WTC11 (cell line): ENCODE results near the gene DMAC1. TPM values are rescaled to one million over a fixed set of nuclear protein-coding genes. Genes with fewer than 3 reads are reported as not detected.

Experiments
- ATAC-seq: fragments of 200-7000 bp; cut with Tn5 transposase; 2 replicates; pipeline ENCODE4 v1.10.0; 2021; ENCODE audit warnings: mild to moderate bottlenecking, moderate library complexity
- CTCF ChIA-PET: fragments of 300-600 bp; sonication (Branson Sonifier 250); formaldehyde crosslinking; loops from one replicate; lab custom pipeline; 2021; ENCODE audit warnings: antibody characterized with exemption; lab: Charles Lee
- POLR2A ChIA-PET: fragments of 350-600 bp; sonication (Branson Sonifier 250); formaldehyde crosslinking; loops from one replicate; lab custom pipeline; 2021; ENCODE audit warnings: antibody characterized with exemption; lab: Charles Lee
- DNase-seq: peaks from one replicate; pipeline ENCODE4 v3.0.0; 2021; ENCODE audit warnings: low spot score
- H3K27ac Mint-ChIP-seq: 2 replicates; pipeline ENCODE4 v1.8.0; 2021; ENCODE audit warnings: mixed read lengths
- H3K27me3 Mint-ChIP-seq: 2 replicates; pipeline ENCODE4 v1.8.0; 2021; ENCODE audit warnings: low read depth, mild to moderate bottlenecking, moderate library complexity, mixed read lengths
- H3K36me3 Mint-ChIP-seq: 2 replicates; pipeline ENCODE4 v1.8.0; 2021; ENCODE audit warnings: mixed read lengths
- H3K4me1 Mint-ChIP-seq: 2 replicates; pipeline ENCODE4 v1.8.0; 2022; ENCODE audit warnings: mixed read lengths
- H3K4me3 Mint-ChIP-seq: 2 replicates; pipeline ENCODE4 v1.8.0; 2021; ENCODE audit warnings: mild to moderate bottlenecking, moderate library complexity, mixed read lengths
- H3K9me3 Mint-ChIP-seq: 2 replicates; pipeline ENCODE4 v1.8.0; 2021; ENCODE audit warnings: mixed read lengths
- CTCF ChIP-seq: fragments of 200-600 bp; IDR thresholded peaks from 2 replicates; pipeline ENCODE4 v1.8.0; 2022; ENCODE audit warnings: antibody characterized with exemption
- E2F1 ChIP-seq: sonication (generic); formaldehyde crosslinking; IDR thresholded peaks from 2 replicates; pipeline ENCODE4 v1.8.0; 2022; ENCODE audit warnings: mild to moderate bottlenecking, missing genetic modification reagents
- FOXK1 ChIP-seq: sonication (generic); formaldehyde crosslinking; IDR thresholded peaks from 2 replicates; pipeline ENCODE4 v1.8.0; 2022; ENCODE audit warnings: mild to moderate bottlenecking, moderate library complexity, missing genetic modification reagents
- JAZF1 ChIP-seq: fragments of 250-450 bp; sonication (Bioruptor Pico); IDR thresholded peaks from 2 replicates; pipeline ENCODE4 v1.9.0; 2021; ENCODE audit warnings: moderate library complexity, mild to moderate bottlenecking, inconsistent platforms
- MLX ChIP-seq: sonication (generic); formaldehyde crosslinking; IDR thresholded peaks from 2 replicates; pipeline ENCODE4 v1.8.1; 2023; ENCODE audit warnings: mild to moderate bottlenecking, missing genetic modification reagents, moderate library complexity
- NFATC4 ChIP-seq: fragments of 250-450 bp; sonication (Bioruptor Pico); IDR thresholded peaks from 2 replicates; pipeline ENCODE4 v1.9.0; 2021; ENCODE audit warnings: mild to moderate bottlenecking
- NR1H2 ChIP-seq: sonication (generic); formaldehyde crosslinking; IDR thresholded peaks from 2 replicates; pipeline ENCODE4 v1.9.0; 2021; ENCODE audit warnings: mild to moderate bottlenecking, moderate library complexity, missing genetic modification reagents
- NR3C1 ChIP-seq: sonication (generic); formaldehyde crosslinking; conservative IDR thresholded peaks from 2 replicates; pipeline ENCODE4 v1.8.1; 2023; ENCODE audit warnings: low read depth, mild to moderate bottlenecking, missing genetic modification reagents
- TCF7 ChIP-seq: sonication (generic); formaldehyde crosslinking; IDR thresholded peaks from 2 replicates; pipeline ENCODE4 v1.8.0; 2022; ENCODE audit warnings: mild to moderate bottlenecking, low read depth, missing genetic modification reagents, moderate library complexity
- ZNF138 ChIP-seq: sonication (generic); formaldehyde crosslinking; conservative IDR thresholded peaks from 2 replicates; pipeline ENCODE4 v1.8.1; 2022; ENCODE audit warnings: mild to moderate bottlenecking, moderate library complexity, missing genetic modification reagents
- ZNF263 ChIP-seq: sonication (generic); formaldehyde crosslinking; IDR thresholded peaks from 2 replicates; pipeline ENCODE4 v1.8.1; 2022; ENCODE audit warnings: low read depth, mild to moderate bottlenecking, moderate library complexity, missing genetic modification reagents
- ZNF317 ChIP-seq: sonication (generic); formaldehyde crosslinking; IDR thresholded peaks from 2 replicates; pipeline ENCODE4 v1.8.1; 2023; ENCODE audit warnings: low read depth, mild to moderate bottlenecking, moderate library complexity, missing genetic modification reagents, borderline replicate concordance
- ZNF416 ChIP-seq: fragments of 250-450 bp; sonication (Bioruptor Pico); IDR thresholded peaks from 2 replicates; pipeline ENCODE4 v1.9.0; 2021; ENCODE audit warnings: mild to moderate bottlenecking, inconsistent platforms
- ZNF671 ChIP-seq: fragments of 250-450 bp; sonication (Bioruptor Pico); IDR thresholded peaks from 2 replicates; pipeline ENCODE4 v1.8.0; 2021; ENCODE audit warnings: mild to moderate bottlenecking
- total RNA-seq: library from RNA; stranded (reverse); gene quantifications from 3 replicates; pipeline ENCODE4 v1.2.3, GENCODE V29; 2021
- TF ChIP-seq, protein P1 (sequence below): fragments of 250-450 bp; sonication (Bioruptor Pico); IDR thresholded peaks from 2 replicates; pipeline ENCODE4 v2.1.2; 2022; ENCODE audit warnings: mild to moderate bottlenecking, moderate library complexity
- TF ChIP-seq, protein P2 (sequence below): sonication (generic); formaldehyde crosslinking; IDR thresholded peaks from 2 replicates; pipeline ENCODE4 v1.8.0; 2022; ENCODE audit warnings: mild to moderate bottlenecking, missing genetic modification reagents
- TF ChIP-seq, protein P3 (sequence below): fragments of 250-450 bp; sonication (Bioruptor Pico); IDR thresholded peaks from 2 replicates; pipeline ENCODE4 v1.9.0; 2021; ENCODE audit warnings: mild to moderate bottlenecking, borderline replicate concordance
- TF ChIP-seq, protein P4 (sequence below): sonication (generic); formaldehyde crosslinking; IDR thresholded peaks from 2 replicates; pipeline ENCODE4 v1.8.1; 2023; ENCODE audit warnings: mild to moderate bottlenecking, missing genetic modification reagents, borderline replicate concordance

DMAC1 gene
- total RNA-seq, 1 experiment from 2014 or later = 71.2 TPM

GRCh38 chr9:7762600-7762999 lies 37.0 kb downstream of the DMAC1 start:
- ChIA-PET POLR2A (no interaction called here), CTCF (no interaction called here)
- ATAC-seq (no peak), DNase-seq (no peak)
- Mint-ChIP-seq H3K36me3 (peaks cover 5% of the 10 kb centered on the region; the same call in 1 of the 2 replicates), H3K4me3 (no peak overlapping the region), H3K4me1 (no peaks in the 10 kb centered on the region), H3K9me3 (peaks cover 21% of the 10 kb centered on the region), H3K27ac (no peak overlapping the region), H3K27me3 (no peaks in the 10 kb centered on the region)
- TF ChIP-seq ZNF263 (no peak), MLX (CRISPR knock-in tag) (no peak), JAZF1 (no peak), CTCF (no peak), FOXK1 (CRISPR knock-in tag) (no peak), NR1H2 (CRISPR knock-in tag) (no peak), ZNF416 (CRISPR knock-in tag) (no peak), NR3C1 (CRISPR knock-in tag) (no peak)
- TF ChIP-seq, protein P1, sequence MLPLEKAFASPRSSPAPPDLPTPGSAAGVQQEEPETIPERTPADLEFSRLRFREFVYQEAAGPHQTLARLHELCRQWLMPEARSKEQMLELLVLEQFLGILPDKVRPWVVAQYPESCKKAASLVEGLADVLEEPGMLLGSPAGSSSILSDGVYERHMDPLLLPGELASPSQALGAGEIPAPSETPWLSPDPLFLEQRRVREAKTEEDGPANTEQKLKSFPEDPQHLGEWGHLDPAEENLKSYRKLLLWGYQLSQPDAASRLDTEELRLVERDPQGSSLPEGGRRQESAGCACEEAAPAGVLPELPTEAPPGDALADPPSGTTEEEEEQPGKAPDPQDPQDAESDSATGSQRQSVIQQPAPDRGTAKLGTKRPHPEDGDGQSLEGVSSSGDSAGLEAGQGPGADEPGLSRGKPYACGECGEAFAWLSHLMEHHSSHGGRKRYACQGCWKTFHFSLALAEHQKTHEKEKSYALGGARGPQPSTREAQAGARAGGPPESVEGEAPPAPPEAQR (CRISPR knock-in tag) = no peak

DNA sequence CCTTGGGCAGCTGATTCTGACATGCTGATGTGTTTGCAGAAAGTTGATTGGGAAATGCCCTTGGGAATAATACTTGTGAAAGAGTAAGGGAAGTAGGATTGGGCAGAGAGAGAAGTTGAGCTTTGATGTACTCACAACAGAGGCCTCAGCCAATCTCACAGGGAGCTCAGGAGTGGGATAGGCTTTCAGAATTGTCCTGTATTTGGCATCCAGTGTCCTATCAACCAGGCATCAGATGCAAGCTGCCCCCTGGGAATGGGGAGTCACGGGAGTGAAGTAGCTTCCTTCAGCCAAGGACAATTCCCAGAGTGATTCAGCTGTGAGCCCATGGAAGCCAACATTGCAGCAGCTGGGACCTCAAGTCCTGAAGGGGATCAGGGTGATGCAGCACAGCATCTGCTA lies 39.6 kb downstream of the DMAC1 start:
- Mint-ChIP-seq H3K36me3 (peaks cover 4% of the 10 kb centered on the region; the same call in 1 of the 2 replicates), H3K27ac (no peak overlapping the region), H3K27me3 (no peaks in the 10 kb centered on the region), H3K9me3 (peaks cover 9% of the 10 kb centered on the region), H3K4me3 (no peak overlapping the region), H3K4me1 (peaks cover 5% of the 10 kb centered on the region)
- POLR2A ChIA-PET = no interaction called here
- DNase-seq (no peak), ATAC-seq (no peak)
- CTCF ChIA-PET = no interaction called here
- TF ChIP-seq ZNF317 (CRISPR knock-in tag) = no peak
- TF ChIP-seq TCF7 (CRISPR knock-in tag) = no peak
- no peak for TF ChIP-seq ZNF138
- TF ChIP-seq NR3C1 (CRISPR knock-in tag) = no peak
- no peak for TF ChIP-seq NFATC4 (CRISPR knock-in tag)
- TF ChIP-seq, protein P2, sequence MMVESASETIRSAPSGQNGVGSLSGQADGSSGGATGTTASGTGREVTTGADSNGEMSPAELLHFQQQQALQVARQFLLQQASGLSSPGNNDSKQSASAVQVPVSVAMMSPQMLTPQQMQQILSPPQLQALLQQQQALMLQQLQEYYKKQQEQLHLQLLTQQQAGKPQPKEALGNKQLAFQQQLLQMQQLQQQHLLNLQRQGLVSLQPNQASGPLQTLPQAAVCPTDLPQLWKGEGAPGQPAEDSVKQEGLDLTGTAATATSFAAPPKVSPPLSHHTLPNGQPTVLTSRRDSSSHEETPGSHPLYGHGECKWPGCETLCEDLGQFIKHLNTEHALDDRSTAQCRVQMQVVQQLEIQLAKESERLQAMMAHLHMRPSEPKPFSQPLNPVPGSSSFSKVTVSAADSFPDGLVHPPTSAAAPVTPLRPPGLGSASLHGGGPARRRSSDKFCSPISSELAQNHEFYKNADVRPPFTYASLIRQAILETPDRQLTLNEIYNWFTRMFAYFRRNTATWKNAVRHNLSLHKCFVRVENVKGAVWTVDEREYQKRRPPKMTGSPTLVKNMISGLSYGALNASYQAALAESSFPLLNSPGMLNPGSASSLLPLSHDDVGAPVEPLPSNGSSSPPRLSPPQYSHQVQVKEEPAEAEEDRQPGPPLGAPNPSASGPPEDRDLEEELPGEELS (CRISPR knock-in tag) = no peak
- TF ChIP-seq ZNF671 = no peak
- TF ChIP-seq, protein P3, sequence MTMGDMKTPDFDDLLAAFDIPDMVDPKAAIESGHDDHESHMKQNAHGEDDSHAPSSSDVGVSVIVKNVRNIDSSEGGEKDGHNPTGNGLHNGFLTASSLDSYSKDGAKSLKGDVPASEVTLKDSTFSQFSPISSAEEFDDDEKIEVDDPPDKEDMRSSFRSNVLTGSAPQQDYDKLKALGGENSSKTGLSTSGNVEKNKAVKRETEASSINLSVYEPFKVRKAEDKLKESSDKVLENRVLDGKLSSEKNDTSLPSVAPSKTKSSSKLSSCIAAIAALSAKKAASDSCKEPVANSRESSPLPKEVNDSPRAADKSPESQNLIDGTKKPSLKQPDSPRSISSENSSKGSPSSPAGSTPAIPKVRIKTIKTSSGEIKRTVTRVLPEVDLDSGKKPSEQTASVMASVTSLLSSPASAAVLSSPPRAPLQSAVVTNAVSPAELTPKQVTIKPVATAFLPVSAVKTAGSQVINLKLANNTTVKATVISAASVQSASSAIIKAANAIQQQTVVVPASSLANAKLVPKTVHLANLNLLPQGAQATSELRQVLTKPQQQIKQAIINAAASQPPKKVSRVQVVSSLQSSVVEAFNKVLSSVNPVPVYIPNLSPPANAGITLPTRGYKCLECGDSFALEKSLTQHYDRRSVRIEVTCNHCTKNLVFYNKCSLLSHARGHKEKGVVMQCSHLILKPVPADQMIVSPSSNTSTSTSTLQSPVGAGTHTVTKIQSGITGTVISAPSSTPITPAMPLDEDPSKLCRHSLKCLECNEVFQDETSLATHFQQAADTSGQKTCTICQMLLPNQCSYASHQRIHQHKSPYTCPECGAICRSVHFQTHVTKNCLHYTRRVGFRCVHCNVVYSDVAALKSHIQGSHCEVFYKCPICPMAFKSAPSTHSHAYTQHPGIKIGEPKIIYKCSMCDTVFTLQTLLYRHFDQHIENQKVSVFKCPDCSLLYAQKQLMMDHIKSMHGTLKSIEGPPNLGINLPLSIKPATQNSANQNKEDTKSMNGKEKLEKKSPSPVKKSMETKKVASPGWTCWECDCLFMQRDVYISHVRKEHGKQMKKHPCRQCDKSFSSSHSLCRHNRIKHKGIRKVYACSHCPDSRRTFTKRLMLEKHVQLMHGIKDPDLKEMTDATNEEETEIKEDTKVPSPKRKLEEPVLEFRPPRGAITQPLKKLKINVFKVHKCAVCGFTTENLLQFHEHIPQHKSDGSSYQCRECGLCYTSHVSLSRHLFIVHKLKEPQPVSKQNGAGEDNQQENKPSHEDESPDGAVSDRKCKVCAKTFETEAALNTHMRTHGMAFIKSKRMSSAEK = no peak
- no peak for TF ChIP-seq E2F1
- TF ChIP-seq, protein P4, sequence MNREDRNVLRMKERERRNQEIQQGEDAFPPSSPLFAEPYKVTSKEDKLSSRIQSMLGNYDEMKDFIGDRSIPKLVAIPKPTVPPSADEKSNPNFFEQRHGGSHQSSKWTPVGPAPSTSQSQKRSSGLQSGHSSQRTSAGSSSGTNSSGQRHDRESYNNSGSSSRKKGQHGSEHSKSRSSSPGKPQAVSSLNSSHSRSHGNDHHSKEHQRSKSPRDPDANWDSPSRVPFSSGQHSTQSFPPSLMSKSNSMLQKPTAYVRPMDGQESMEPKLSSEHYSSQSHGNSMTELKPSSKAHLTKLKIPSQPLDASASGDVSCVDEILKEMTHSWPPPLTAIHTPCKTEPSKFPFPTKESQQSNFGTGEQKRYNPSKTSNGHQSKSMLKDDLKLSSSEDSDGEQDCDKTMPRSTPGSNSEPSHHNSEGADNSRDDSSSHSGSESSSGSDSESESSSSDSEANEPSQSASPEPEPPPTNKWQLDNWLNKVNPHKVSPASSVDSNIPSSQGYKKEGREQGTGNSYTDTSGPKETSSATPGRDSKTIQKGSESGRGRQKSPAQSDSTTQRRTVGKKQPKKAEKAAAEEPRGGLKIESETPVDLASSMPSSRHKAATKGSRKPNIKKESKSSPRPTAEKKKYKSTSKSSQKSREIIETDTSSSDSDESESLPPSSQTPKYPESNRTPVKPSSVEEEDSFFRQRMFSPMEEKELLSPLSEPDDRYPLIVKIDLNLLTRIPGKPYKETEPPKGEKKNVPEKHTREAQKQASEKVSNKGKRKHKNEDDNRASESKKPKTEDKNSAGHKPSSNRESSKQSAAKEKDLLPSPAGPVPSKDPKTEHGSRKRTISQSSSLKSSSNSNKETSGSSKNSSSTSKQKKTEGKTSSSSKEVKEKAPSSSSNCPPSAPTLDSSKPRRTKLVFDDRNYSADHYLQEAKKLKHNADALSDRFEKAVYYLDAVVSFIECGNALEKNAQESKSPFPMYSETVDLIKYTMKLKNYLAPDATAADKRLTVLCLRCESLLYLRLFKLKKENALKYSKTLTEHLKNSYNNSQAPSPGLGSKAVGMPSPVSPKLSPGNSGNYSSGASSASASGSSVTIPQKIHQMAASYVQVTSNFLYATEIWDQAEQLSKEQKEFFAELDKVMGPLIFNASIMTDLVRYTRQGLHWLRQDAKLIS (CRISPR knock-in tag) = no peak
